A549 treated with AZD9567 at 1 μM for 4 hours (cell line): Measurements from ENCODE around the gene GPR89B. TPM values are rescaled to one million over a fixed set of nuclear protein-coding genes. Genes with fewer than 3 reads are reported as not detected.

Source experiments
- total RNA-seq: library from RNA; stranded (reverse); fragments of 200-300 nt; extraction: Qiagen RNA extraction; gene quantifications from 5 replicates; pipeline ENCODE4 v1.2.3, GENCODE V29; 2022; ENCODE audit not compliant: insufficient read depth

The GPR89B gene
- 4.8 to 6.4 TPM (median 5.7 TPM) in 4 of 5 replicates, not detected in the other for total RNA-seq

GRCh38 chr1:147928236-147929132 lies at the start of gene GPR89B:
Gene GPR89B (plus strand): TSS chr1:147928420. CDS start chr1:147928537, 117 bp downstream.

GRCh38 chr1:147902253-147902845 lies 25.9 kb upstream of the GPR89B start, which contains the start of gene GJA8:
Gene GJA8 (plus strand): TSS chr1:147902795. CDS start chr1:147907956, 5,161 bp downstream.

Other genes starting within 250 kb of the GPR89B start
- not detected in 5 replicates for gene GJA5, start 167.8 kb upstream of the GPR89B start, total RNA-seq
- gene GJA8, start 25.6 kb upstream of the GPR89B start, total RNA-seq, result not detected in 5 replicates
- gene NBPF11, start 223.9 kb downstream of the GPR89B start, total RNA-seq, result 4.0 to 5.5 TPM (median 5.3 TPM) in 5 replicates